NCI-H2107 treated with DMSO at 0.1 percent for 48 hours (cell line): ENCODE data around the gene RAB6B.

Experiments
- DNase-seq: peaks from one replicate; lab custom pipeline; 2025; ENCODE audit not compliant: unreplicated experiment; lab: John Stamatoyannopoulos, UW

The RAB6B gene

GRCh38 chr3:133881939-133882825 is 13.5 kb downstream of the RAB6B start:
- DNase-seq = no peak

- DNase-seq = no peak
Observed at GRCh38 chr3:133881492-133881891, 14.2 kb downstream of the RAB6B start.

GRCh38 chr3:133880886-133881455 is 14.7 kb downstream of the RAB6B start:
- DNase-seq = no peak

GRCh38 chr3:133880287-133880686 is 15.4 kb downstream of the RAB6B start:
- DNase-seq = no peak

- DNase-seq = no peak
Observed at GRCh38 chr3:133878518-133878917, 17.2 kb downstream of the RAB6B start.

GRCh38 chr3:133877221-133877620 is 18.5 kb downstream of the RAB6B start:
- DNase-seq = no peak

- DNase-seq = no peak
Observed at GRCh38 chr3:133874761-133875438, 20.8 kb downstream of the RAB6B start.

- no peak for DNase-seq
Observed at GRCh38 chr3:133874344-133874743, 21.3 kb downstream of the RAB6B start.

GRCh38 chr3:133872781-133873180 is 22.9 kb downstream of the RAB6B start:
- no peak for DNase-seq

- DNase-seq = no peak
Observed at GRCh38 chr3:133872161-133872560, 23.5 kb downstream of the RAB6B start.

- DNase-seq = no peak
Observed at GRCh38 chr3:133871368-133872090, 24.2 kb downstream of the RAB6B start.

GRCh38 chr3:133870822-133871221 is 24.9 kb downstream of the RAB6B start:
- DNase-seq = no peak

- DNase-seq = no peak
Observed at GRCh38 chr3:133869586-133869985, 26.1 kb downstream of the RAB6B start.

GRCh38 chr3:133868758-133869475 is 26.8 kb downstream of the RAB6B start:
- no peak for DNase-seq

- DNase-seq = no peak
Observed at GRCh38 chr3:133868186-133868585, 27.5 kb downstream of the RAB6B start.

GRCh38 chr3:133866141-133866540 is 29.5 kb downstream of the RAB6B start:
- no peak for DNase-seq

GRCh38 chr3:133865136-133865855 is 30.4 kb downstream of the RAB6B start:
- no peak for DNase-seq

GRCh38 chr3:133864616-133865015 is 31.1 kb downstream of the RAB6B start:
- DNase-seq = no peak

GRCh38 chr3:133863911-133864310 is 31.8 kb downstream of the RAB6B start:
- no peak for DNase-seq

- DNase-seq = no peak
Observed at GRCh38 chr3:133862161-133862560, 33.5 kb downstream of the RAB6B start.
